H9 (cell line): ENCODE results near the gene TREML1. TPM values are rescaled to one million over a fixed set of nuclear protein-coding genes. Genes with fewer than 3 reads are reported as not detected.

Experiments used
- DNase-seq: peaks from one replicate; pipeline ENCODE4 v3.0.0-alpha.2; 2017
- H2AFZ ChIP-seq: one replicate; pipeline ENCODE4 v1.6.1; 2013; ENCODE audit warnings: mild to moderate bottlenecking, low read length, control low read depth, moderate library complexity
- H2AK5ac ChIP-seq: 2 replicates; pipeline ENCODE4 v1.6.1; 2013; ENCODE audit warnings: low read length, control low read depth, mixed read lengths; ENCODE audit not compliant: insufficient read length
- H2BK120ac ChIP-seq: one replicate; pipeline ENCODE4 v1.6.1; 2013; ENCODE audit warnings: low read depth, mild to moderate bottlenecking, low read length, control low read depth, inconsistent platforms; ENCODE audit not compliant: poor library complexity, severe bottlenecking
- H2BK12ac ChIP-seq: 2 replicates; pipeline ENCODE4 v1.6.1; 2013; ENCODE audit warnings: low read length, control low read depth, mixed read lengths, low read depth; ENCODE audit not compliant: insufficient read length
- H2BK15ac ChIP-seq: 2 replicates; pipeline ENCODE4 v1.6.1; 2013; ENCODE audit warnings: low read depth, low read length, control low read depth
- H2BK20ac ChIP-seq: one replicate; pipeline ENCODE4 v1.6.1; 2013; ENCODE audit warnings: low read depth, mild to moderate bottlenecking, low read length, control low read depth, inconsistent platforms; ENCODE audit not compliant: poor library complexity, severe bottlenecking
- H2BK5ac ChIP-seq: 2 replicates; pipeline ENCODE4 v1.6.1; 2013; ENCODE audit warnings: low read length, control low read depth, mixed read lengths; ENCODE audit not compliant: insufficient read length
- H3K14ac ChIP-seq: 2 replicates; pipeline ENCODE4 v1.6.1; 2013; ENCODE audit warnings: low read length, control low read depth; ENCODE audit not compliant: insufficient read depth
- H3K18ac ChIP-seq: 2 replicates; pipeline ENCODE4 v1.6.1; 2013; ENCODE audit warnings: low read depth, mild to moderate bottlenecking, mixed read lengths, low read length, control low read depth; ENCODE audit not compliant: insufficient read length
- H3K23ac ChIP-seq: 2 replicates; pipeline ENCODE4 v1.6.1; 2013; ENCODE audit warnings: low read length, control low read depth, mixed read lengths, low read depth; ENCODE audit not compliant: insufficient read length
- H3K23me2 ChIP-seq: 2 replicates; pipeline ENCODE4 v1.6.1; 2013; ENCODE audit warnings: low read depth, mild to moderate bottlenecking, mixed read lengths, low read length, control low read depth; ENCODE audit not compliant: insufficient read length, poor library complexity, severe bottlenecking
- H3K27ac ChIP-seq: 2 replicates; pipeline ENCODE4 v1.5.1; 2013; ENCODE audit warnings: low read length, control low read depth, mixed read lengths, low read depth; ENCODE audit not compliant: insufficient read length
- H3K27me3 ChIP-seq: 2 replicates; pipeline ENCODE4 v1.6.1; 2013; ENCODE audit warnings: low read length, control low read depth, inconsistent platforms; ENCODE audit not compliant: insufficient read depth
- H3K4ac ChIP-seq: 2 replicates; pipeline ENCODE4 v1.6.1; 2013; ENCODE audit warnings: low read depth, mild to moderate bottlenecking, control low read depth, inconsistent platforms, low read length, moderate library complexity
- H3K4me1 ChIP-seq: 2 replicates; pipeline ENCODE4 v1.6.1; 2013; ENCODE audit warnings: low read length, control low read depth, inconsistent platforms; ENCODE audit not compliant: insufficient read depth
- H3K4me2 ChIP-seq: 2 replicates; pipeline ENCODE4 v1.6.1; 2013; ENCODE audit warnings: low read length, control low read depth, mixed read lengths; ENCODE audit not compliant: insufficient read length, insufficient read depth
- H3K56ac ChIP-seq: 2 replicates; pipeline ENCODE4 v1.6.1; 2013; ENCODE audit warnings: low read depth, mild to moderate bottlenecking, mixed read lengths, low read length, control low read depth; ENCODE audit not compliant: insufficient read length
- H3K79me1 ChIP-seq: 2 replicates; pipeline ENCODE4 v1.6.1; 2013; ENCODE audit warnings: low read depth, mild to moderate bottlenecking, moderate library complexity, low read length, control low read depth, inconsistent platforms; ENCODE audit not compliant: insufficient read depth, poor library complexity, severe bottlenecking
- H3K79me2 ChIP-seq: 2 replicates; pipeline ENCODE4 v1.6.1; 2013; ENCODE audit warnings: low read length, control low read depth, inconsistent platforms; ENCODE audit not compliant: insufficient read depth
- H3K9ac ChIP-seq: 2 replicates; pipeline ENCODE4 v1.6.1; 2013; ENCODE audit warnings: low read length, control low read depth, mixed read lengths; ENCODE audit not compliant: insufficient read length; ENCODE audit errors: extremely low read depth
- H3K9me3 ChIP-seq: one replicate; pipeline ENCODE4 v1.6.1; 2013; ENCODE audit warnings: low read depth, low read length, inconsistent platforms; ENCODE audit not compliant: control insufficient read depth
- H3T11ph ChIP-seq: one replicate; pipeline ENCODE4 v1.6.1; 2013; ENCODE audit warnings: mild to moderate bottlenecking, low read length, control low read depth, inconsistent platforms
- H4K20me1 ChIP-seq: one replicate; pipeline ENCODE4 v1.6.1; 2013; ENCODE audit not compliant: control insufficient read depth, insufficient read length, insufficient read depth
- H4K5ac ChIP-seq: 2 replicates; pipeline ENCODE4 v1.6.1; 2013; ENCODE audit warnings: low read depth, mild to moderate bottlenecking, mixed read lengths, low read length, control low read depth; ENCODE audit not compliant: insufficient read length
- H4K8ac ChIP-seq: replicated peaks from 2 replicates; pipeline ENCODE4 v1.6.1; 2013; ENCODE audit warnings: low read length, control low read depth, mixed read lengths, low read depth; ENCODE audit not compliant: insufficient read length
- H4K91ac ChIP-seq: 2 replicates; pipeline ENCODE4 v1.6.1; 2013; ENCODE audit warnings: low read depth, mild to moderate bottlenecking, moderate library complexity, mixed read lengths, low read length, control low read depth; ENCODE audit not compliant: insufficient read length
- H3K27ac Mint-ChIP-seq, 3 experiments: 2 replicates in 2 of 3; 3 replicates in 1 of 3; pipeline ENCODE4 v1.8.0; 2020 to 2021; ENCODE audit warnings: mixed read lengths in 3 of 3, mild to moderate bottlenecking in 1 of 3, moderate library complexity in 1 of 3
- H3K27me3 Mint-ChIP-seq: 2 replicates; pipeline ENCODE4 v1.8.0; 2021; ENCODE audit warnings: low read depth, mild to moderate bottlenecking, moderate library complexity, mixed read lengths
- H3K36me3 Mint-ChIP-seq, 3 experiments: 2 replicates in 2 of 3; 3 replicates in 1 of 3; pipeline ENCODE4 v1.8.0; 2020 to 2021; ENCODE audit warnings: low read depth in 3 of 3, mixed read lengths in 3 of 3; ENCODE audit not compliant: insufficient read depth in 1 of 3
- H3K4me1 Mint-ChIP-seq, 2 experiments: 2 replicates each; pipeline ENCODE4 v1.8.0; 2020; ENCODE audit warnings: mixed read lengths in 2 of 2
- H3K4me3 Mint-ChIP-seq, 2 experiments: 2 replicates in 1 of 2; 3 replicates in 1 of 2; pipeline ENCODE4 v1.8.0; 2020 to 2021; ENCODE audit warnings: mild to moderate bottlenecking in 2 of 2, mixed read lengths in 2 of 2, moderate library complexity in 1 of 2
- H3K9me3 Mint-ChIP-seq, 2 experiments: 2 replicates in 1 of 2; 3 replicates in 1 of 2; pipeline ENCODE4 v1.8.0; 2020; ENCODE audit warnings: mild to moderate bottlenecking in 2 of 2, mixed read lengths in 2 of 2, moderate library complexity in 1 of 2
- WGBS: extraction: QIAGEN DNeasy Blood & Tissue Kit; methylation state at CpG from one replicate; pipeline ENCODE4 v1.1.7; 2013; ENCODE audit warnings: missing lambda C conversion rate, low lambda C conversion rate, mixed read lengths; ENCODE audit not compliant: insufficient read length; ENCODE audit errors: extremely low coverage; 5-methylcytosine and 5-hydroxymethylcytosine counted together
- total RNA-seq: library from RNA; stranded (reverse); gene quantifications from 2 replicates; pipeline ENCODE4 v1.2.1, GENCODE V29; 2021
- TF ChIP-seq, protein P1 (sequence below): fragments of 200-600 bp; sonication (generic); conservative IDR thresholded peaks from 3 replicates; pipeline ENCODE4 v1.8.0; 2021; ENCODE audit warnings: antibody characterized with exemption, mild to moderate bottlenecking

The TREML1 gene
- total RNA-seq, 1 experiment from 2014 or later = not detected

- no peaks in the 10 kb centered on the region for H3K79me2 ChIP-seq
- Mint-ChIP-seq H3K27me3 (peaks cover 7% of the 10 kb centered on the region), H3K36me3 (peaks cover 6 to 15% (median 11%) of the 10 kb centered on the region in 3 experiments), H3K4me1 (no peaks in the 10 kb centered on the region), H3K27ac (no peak overlapping the region), H3K4me3 (no peak overlapping the region), H3K9me3 (peaks cover 14 to 15% of the 10 kb centered on the region in 2 experiments)
- H2BK15ac ChIP-seq = no peak overlapping the region
- no peaks in the 10 kb centered on the region for H3K23me2 ChIP-seq
- H3K4me2 ChIP-seq = no peak overlapping the region
- H3K18ac ChIP-seq = no peak overlapping the region
- H3K4ac ChIP-seq = no peak overlapping the region
- H3K9me3 ChIP-seq = peaks cover 10% of the 10 kb centered on the region
- no CpG with 5 or more reads among the region's 8 CpGs for WGBS
- H3K79me1 ChIP-seq = no peaks in the 10 kb centered on the region
- no peaks in the 10 kb centered on the region for H3K4me1 ChIP-seq
- no peak overlapping the region for H4K5ac ChIP-seq
- no peak overlapping the region for H3T11ph ChIP-seq
- no peaks in the 10 kb centered on the region for H3K27me3 ChIP-seq
- no peak for DNase-seq
- H3K27ac ChIP-seq = no peak overlapping the region
- no peaks in the 10 kb centered on the region for H4K20me1 ChIP-seq
- H4K8ac ChIP-seq = no peak overlapping the region
- TF ChIP-seq, protein P1, sequence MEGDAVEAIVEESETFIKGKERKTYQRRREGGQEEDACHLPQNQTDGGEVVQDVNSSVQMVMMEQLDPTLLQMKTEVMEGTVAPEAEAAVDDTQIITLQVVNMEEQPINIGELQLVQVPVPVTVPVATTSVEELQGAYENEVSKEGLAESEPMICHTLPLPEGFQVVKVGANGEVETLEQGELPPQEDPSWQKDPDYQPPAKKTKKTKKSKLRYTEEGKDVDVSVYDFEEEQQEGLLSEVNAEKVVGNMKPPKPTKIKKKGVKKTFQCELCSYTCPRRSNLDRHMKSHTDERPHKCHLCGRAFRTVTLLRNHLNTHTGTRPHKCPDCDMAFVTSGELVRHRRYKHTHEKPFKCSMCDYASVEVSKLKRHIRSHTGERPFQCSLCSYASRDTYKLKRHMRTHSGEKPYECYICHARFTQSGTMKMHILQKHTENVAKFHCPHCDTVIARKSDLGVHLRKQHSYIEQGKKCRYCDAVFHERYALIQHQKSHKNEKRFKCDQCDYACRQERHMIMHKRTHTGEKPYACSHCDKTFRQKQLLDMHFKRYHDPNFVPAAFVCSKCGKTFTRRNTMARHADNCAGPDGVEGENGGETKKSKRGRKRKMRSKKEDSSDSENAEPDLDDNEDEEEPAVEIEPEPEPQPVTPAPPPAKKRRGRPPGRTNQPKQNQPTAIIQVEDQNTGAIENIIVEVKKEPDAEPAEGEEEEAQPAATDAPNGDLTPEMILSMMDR = no peak
- no peak overlapping the region for H3K14ac ChIP-seq
- H2BK20ac ChIP-seq = no peak overlapping the region
- no peak overlapping the region for H4K91ac ChIP-seq
- no peak overlapping the region for H2BK12ac ChIP-seq
- no peak overlapping the region for H3K23ac ChIP-seq
- no peak overlapping the region for H2AK5ac ChIP-seq
- no peak overlapping the region for H2BK5ac ChIP-seq
- no peak overlapping the region for H3K56ac ChIP-seq
- no peak overlapping the region for H2AFZ ChIP-seq
- no peak overlapping the region for H3K9ac ChIP-seq
- H2BK120ac ChIP-seq = no peak overlapping the region
Measured at GRCh38 chr6:41187924-41188886, 34.1 kb upstream of the TREML1 start.
